Lung microvascular endothelial cell (primary cell): ENCODE measurements around the gene MTA2. TPM values are rescaled to one million over a fixed set of nuclear protein-coding genes. Genes with fewer than 3 reads are reported as not detected.
A peak's percentile ranks its signal among the peaks of the same experiment; 100 is the strongest.
"Not testable (repeated sequence)": the region's sequence is repeated elsewhere in the genome, so short reads cannot be mapped to it uniquely, and the experiment has no call there.

Experiments used
- DNase-seq, 2 donors: peaks; one replicate each; pipeline versions ENCODE4 v3.0.0 to v3.0.0-alpha.2; 2010; ENCODE audit warnings: low read depth in 2 of 2
- total RNA-seq: library from RNA; depleted of rRNA; stranded (reverse); fragments of >200 nt; gene quantifications from 2 replicates; pipeline ENCODE4 v1.2.1, GENCODE V29; 2014

MTA2 gene
- total RNA-seq, 1 donor from 2014 or later: 147 TPM

DNA sequence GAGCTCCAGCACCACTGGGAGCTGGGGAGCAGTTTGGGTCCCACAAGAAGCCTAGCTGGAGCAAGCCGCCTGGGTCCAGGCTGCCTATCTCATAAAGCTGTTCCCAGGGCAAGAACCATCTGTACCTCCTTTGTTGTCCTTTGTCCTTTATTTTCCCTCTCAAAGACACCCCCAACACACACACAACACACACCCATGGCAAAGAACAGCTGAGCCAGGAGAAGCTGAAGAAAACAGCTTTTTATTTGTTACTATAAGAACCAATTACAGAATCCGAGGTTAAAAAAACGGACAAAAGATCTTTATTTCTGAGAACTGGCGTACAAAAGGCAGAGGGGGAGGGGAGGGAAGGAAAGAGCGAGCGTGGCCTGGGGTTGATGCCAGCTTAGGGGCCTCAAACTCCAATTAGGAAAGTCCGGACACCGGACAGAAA, 8.7 kb downstream of the MTA2 start:
- no peak for DNase-seq

GRCh38 chr11:62592146-62592815, 9.4 kb downstream of the MTA2 start:
- DNase-seq: no peak

- peak; percentile 99 to 100 for DNase-seq
Measured at GRCh38 chr11:62591448-62592145, 10.1 kb downstream of the MTA2 start, which contains the start of gene TUT1. TSS of gene TUT1 (minus strand) at chr11:62591523. CDS start at chr11:62591485, 38 bp downstream.

GRCh38 chr11:62588966-62589637, 12.6 kb downstream of the MTA2 start:
- peak; percentile 45 to 58 for DNase-seq

DNA sequence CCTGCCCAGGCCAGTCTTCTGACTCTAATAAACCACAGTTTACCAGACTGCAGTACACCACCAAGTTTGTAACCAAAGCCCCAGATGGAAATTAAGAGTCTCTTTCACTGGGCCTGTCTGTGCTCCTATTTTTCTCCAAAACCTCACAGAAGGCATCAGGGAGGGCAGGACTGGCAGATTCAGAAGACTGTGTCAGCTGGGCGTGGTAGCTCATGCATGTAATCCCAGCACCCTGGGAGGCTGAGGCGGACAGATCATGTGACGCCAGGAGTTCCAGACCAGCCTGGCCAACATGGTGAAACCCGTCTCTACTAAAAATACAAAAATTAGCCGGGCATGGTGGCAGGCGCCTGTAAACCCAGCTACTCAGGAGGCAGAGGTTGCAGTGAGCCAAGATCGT, 16.3 kb downstream of the MTA2 start:
- not testable (repeated sequence) for DNase-seq

DNA sequence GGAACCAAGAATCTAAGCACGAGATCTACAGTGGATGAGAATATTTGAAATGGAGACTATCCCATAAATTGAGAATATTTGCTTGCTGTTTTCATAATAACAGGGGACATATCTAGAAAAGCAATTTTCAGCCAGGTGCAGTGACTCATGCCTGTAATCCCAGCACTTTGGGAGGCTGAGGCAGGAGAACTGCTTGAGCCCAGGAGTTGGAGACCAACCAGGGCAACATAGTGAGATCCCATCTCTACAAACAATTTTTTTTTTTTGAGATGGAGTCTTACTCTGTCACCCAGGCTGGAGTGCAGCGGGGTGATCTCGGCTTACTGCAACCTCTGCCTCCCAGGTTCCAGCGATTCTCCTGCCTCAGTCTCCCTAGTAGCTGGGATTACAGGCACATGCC, 19.9 kb downstream of the MTA2 start:
- DNase-seq: not testable (repeated sequence)

- DNase-seq: no peak
Measured at GRCh38 chr11:62580959-62581715, 20.5 kb downstream of the MTA2 start.

GRCh38 chr11:62579252-62579651, 22.4 kb downstream of the MTA2 start:
- DNase-seq: no peak

- DNase-seq: no peak
Measured at GRCh38 chr11:62578541-62578940, 23.1 kb downstream of the MTA2 start.

DNA sequence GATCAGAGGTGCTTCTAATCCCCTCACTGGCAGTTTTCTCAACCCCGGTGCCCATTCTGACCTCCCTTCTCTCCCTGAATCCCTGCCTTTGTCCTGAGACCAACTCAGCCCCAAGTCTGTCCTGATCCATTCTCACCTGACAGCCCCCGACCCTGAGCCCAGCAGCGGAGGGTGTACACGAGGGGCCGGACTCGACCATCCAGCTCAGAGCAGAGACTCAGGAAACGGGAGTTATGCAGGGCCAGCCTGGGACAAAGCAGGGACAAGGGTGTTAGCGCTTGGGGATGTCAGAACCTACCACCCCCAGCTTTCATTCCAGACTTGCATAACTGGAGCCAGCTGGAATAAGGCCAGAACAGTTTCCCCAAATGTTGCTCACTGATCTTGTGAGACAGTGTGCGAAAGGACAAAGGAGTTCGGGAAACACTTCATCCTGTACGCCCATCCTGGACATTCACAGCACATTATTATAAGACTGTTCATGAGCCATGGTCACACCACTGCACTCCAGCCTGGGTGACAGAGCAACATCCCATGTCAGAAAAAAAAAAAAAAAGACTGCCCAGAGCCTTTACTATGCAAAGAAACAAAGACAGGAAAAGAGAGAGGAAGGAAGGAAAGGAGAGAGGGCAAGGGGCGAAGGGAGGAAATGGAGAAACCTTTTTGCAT, 24.5 kb downstream of the MTA2 start:
- DNase-seq: peak; percentile 69 to 96

- no peak for DNase-seq
Measured at GRCh38 chr11:62575837-62576236, 25.8 kb downstream of the MTA2 start.

DNA sequence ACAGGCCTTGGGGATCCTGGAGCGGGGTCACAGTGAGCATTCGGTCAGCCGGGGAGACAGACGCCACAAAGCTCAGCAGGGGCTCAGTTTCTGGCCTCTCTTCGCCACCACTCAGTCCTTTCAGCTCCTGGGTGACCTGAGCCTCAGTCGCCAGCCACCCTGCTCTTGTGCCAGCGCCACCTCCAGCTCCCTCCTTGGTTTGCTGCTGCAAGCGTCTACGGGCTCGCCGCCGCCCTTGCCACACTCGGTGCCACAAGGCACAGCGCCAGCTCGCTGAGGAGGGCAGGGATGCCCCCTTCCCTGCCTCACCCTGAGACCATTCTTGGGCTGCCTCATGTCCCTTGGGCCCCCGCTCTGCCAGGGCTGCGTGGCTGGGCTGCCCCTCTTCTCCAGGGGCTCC, 26.5 kb downstream of the MTA2 start:
- DNase-seq: no peak

DNA sequence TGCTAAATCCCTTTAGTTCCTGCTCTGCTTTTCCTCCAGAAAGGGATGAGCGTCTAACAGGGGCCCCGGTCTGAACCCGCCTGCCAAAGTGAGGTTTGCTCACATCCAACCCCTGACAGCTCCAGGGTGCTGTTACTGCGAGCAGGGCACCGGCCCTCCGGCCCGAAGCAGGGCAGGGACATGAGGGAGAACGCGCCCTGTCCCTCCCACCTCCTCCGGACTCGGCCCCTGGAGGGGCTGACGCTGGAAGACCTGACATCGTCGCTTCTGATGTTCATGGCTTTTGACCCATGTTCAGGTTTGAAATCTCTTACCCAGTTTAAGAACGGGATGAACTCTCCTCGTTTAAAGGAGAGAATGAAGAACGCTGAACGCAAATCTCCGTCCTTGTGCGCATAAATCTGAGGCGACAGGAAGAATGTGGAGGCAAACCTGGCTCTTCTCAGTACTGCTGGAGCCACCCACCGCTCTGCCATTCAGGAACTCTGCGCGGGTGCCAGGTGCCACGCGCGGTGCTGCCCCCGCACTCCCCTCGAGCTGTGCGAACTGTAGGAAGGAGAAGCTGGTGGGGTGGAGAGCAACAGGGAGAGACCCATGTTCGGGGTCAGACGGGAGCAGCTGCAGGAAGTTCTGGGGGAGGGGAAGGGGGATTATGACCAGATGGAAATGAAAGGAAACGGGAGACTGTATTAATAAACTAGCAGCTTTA, 27.1 kb downstream of the MTA2 start:
- DNase-seq: peak; percentile 46 to 52

DNA sequence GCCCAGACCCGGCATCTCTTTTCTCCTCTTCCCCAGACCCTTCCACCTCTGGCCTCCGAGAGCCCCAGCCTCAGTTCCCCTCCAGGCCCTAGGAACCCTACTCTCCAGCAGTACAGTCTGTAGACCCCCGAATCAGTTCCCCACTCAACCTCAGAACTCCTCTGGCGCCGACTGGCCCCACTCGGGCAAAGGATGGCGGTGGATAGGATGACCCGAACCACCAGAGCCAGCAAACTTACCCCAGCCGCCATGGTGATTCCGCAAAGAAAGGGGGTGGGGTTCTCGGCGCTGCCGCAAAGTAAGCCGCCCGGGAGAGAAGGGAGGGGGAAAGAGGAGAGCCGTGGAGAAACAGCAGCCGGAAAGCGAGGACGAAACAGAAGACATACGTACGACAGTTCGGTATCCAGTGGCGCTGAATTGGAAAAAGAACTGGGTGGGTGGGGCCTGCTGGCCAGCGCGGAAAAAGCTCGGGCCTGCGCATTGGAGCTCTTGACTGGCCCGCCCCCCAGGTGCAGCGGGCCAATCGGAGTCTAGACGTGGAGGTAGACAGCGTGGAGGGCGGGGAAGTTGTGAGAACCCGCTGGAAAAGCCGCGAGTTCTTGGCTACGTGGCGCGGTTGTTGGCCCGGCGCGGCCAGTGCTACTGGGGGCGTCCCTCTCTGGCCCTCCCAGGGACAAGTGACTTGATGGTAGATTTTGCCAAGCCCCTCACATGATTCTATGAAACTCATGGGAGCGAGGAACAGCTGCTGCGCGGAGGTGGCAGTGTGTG, 27.9 kb downstream of the MTA2 start, which contains the start of gene EEF1G:
EEF1G (minus strand) TSS at position 300 of the 771 bp plus-strand sequence; CDS start at position 251, 49 bp downstream.
- DNase-seq: peak; percentile 100

- peak; percentile 31 to 53 for DNase-seq
Measured at GRCh38 chr11:62573006-62573591, 28.6 kb downstream of the MTA2 start.

DNA sequence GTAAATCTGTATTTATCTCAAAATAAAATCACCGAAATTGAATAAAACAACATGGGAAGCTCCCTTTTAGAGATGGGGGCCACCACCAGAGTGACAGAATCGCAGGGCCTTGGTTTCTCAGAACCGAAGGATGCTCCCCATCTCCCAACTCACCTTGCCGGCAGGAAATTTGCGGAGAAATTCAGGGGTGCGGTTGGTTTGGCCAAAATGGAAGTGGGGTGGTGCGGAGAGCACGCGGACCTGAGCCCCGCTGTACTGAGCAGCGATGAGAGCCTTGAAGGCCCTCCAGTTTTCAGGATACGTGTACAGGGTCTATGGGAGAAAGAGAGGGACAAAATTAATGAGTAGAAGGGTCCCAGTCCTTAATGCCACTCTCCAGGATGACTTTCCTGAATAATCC, 29.2 kb downstream of the MTA2 start:
- no peak for DNase-seq

GRCh38 chr11:62571493-62571892, 30.2 kb downstream of the MTA2 start:
- not testable (repeated sequence) for DNase-seq

GRCh38 chr11:62570903-62571302, 30.8 kb downstream of the MTA2 start:
- DNase-seq: not testable (repeated sequence)

GRCh38 chr11:62569611-62570010, 32.1 kb downstream of the MTA2 start:
- DNase-seq: no peak
